Liver (tissue), 3 donors: ENCODE results near the gene DLK2.

Experiments used
- CTCF ChIP-seq: fragments of 150-350 bp; IDR thresholded peaks from 2 replicates; pipeline ENCODE4 v1.5.1; 2017; ENCODE audit warnings: improper control_type of control experiment, low read depth, low read length; ENCODE audit not compliant: missing input control
- RAD21 ChIP-seq, 2 donors: IDR thresholded peaks; 2 replicates each; pipeline ENCODE4 v1.6.1; 2016; ENCODE audit warnings: antibody characterized with exemption in 2 of 2, mild to moderate bottlenecking in 2 of 2
- RXRA ChIP-seq, 2 donors: IDR thresholded peaks; 2 replicates each; pipeline ENCODE4 v1.6.1; 2017 to 2018; ENCODE audit warnings: antibody characterized with exemption in 2 of 2, mild to moderate bottlenecking in 1 of 2
- donor health status: healthy.
- donor health status: healthy.

GRCh38 chr6:43467752-43468151 lies 12.4 kb upstream of the DLK2 start:
- TF ChIP-seq CTCF, result no peak
- TF ChIP-seq RXRA (IDR thresholded peaks at IDR 0.05), result no peak
- no peak for TF ChIP-seq RAD21 (IDR thresholded peaks at IDR 0.05)
